HG03460 (cell line): ENCODE results near the gene CCDC142.
A peak's percentile ranks its signal among the peaks of the same experiment; 100 is the strongest.

Experiments
- ATAC-seq: cut with Tn5 transposase; IDR thresholded peaks from one replicate; pipeline ENCODE4 v1.9.1; 2021; ENCODE audit not compliant: unreplicated experiment

The CCDC142 gene

GRCh38 chr2:74514368-74515270, 31.8 kb upstream of the CCDC142 start, which contains the start of gene TLX2:
TSS of gene TLX2 (plus strand) at chr2:74514450. CDS start at chr2:74514807, 357 bp downstream.
- no peak for ATAC-seq

DNA sequence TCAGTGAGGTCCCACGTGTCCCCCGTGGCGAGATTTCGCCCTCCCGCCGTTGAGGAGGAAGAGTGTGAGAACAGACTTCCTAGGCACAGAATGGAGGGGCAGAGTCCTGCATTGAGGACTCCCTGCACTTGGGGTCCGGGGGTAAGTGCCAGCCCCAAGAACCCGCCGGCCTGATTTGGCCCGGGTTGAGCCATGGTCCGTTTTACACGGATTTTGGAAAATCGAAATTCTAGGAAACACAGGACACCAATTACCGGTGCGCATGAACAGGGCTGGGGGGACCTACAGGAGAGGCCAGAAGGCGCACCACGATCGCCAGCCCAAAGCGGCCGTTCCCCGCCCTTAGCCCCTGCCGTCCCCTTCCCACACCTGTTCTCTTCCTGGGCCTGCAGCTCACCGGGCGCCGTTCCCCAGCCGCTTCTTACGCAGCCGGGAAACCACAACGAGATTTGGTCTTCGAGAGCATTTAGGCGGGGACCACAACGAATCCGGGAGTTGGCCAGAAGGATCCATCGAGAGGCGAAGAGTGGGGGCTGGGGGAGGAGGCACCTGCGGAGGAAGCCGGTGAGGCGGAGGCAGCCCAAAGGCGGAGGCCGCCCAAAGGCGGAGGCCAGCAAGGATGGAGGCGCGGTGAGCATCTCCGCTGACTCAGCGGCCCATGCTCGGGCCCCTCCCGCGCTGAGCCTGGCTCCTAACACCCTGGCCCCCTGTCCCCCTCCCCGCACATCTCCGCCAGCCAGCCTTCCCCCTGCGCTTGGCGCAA, 31.0 kb upstream of the CCDC142 start:
- no peak for ATAC-seq

GRCh38 chr2:74512744-74513604, 30.2 kb upstream of the CCDC142 start:
- ATAC-seq = no peak

DNA sequence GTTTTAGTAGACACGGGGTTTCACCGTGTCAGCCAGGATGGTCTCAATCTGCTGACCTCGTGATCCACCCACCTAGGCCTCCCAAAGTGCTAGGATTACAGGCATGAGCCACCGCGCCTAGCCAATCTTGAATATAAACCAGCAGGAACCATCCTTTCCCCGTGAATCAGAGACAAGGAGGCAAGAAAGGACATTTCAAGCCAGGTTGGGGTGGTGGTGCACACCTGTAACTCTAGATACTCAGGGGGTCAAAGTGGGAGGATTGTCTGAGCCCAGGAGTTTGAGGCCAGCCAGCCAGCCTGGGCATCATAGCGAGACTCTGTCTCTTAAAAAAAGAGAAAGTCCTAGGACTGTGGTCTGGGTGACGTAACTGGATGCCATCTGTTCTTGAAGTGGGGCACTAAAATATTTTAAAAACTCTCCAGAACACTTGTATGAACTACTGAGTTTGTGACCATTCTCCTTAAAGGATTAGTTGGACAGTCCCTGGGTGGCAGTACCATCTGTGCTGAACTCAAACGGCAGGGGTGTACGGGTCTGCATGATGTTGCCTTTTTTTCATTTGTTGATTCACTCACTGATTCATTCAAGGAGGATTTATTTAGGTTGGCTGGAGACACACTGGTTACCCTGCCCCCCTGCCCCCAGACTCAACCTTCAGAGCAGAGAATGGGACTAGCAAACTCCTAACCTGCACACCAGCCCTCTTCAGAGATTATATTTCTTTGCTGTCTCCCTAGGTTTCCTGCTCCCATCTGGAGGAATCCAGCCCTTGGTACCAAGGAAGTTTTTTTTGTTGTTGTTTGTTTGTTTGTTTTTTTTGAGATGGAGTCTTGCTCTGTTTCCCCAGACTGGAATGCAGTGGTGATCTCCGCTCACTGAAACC, 28.5 kb upstream of the CCDC142 start:
- ATAC-seq = no peak

- no peak for ATAC-seq
Measured at GRCh38 chr2:74510272-74510671, 27.5 kb upstream of the CCDC142 start.

DNA sequence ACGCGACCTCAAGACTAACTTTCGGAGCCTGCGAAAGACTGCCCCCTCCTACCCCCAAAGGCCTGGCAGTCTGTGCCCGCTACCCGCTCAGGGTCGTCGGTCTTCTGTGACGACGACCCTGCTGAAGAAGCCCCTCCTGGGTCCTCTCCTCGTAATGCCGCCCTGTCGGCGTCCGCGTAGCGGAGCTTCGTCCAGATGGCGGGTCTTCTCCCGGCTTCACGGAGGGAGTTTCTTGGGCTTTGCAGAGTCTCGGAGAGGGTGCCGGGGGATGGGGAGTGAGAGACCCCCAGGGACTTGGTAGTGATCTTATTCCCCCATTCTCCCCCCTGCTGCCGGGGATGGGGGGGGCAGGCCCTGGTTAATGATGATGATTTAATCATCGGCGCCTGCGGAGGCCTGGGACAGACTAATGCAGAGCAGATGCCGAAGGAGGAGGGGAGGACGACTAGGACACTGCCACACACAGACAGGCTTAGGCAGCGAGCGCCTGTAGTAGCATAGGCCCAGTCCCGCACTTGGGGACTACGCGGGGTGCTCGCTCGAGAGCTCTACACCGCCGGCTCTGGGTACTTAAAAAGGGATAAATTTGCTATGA, 25.2 kb upstream of the CCDC142 start:
- ATAC-seq = peak; percentile 10

DNA sequence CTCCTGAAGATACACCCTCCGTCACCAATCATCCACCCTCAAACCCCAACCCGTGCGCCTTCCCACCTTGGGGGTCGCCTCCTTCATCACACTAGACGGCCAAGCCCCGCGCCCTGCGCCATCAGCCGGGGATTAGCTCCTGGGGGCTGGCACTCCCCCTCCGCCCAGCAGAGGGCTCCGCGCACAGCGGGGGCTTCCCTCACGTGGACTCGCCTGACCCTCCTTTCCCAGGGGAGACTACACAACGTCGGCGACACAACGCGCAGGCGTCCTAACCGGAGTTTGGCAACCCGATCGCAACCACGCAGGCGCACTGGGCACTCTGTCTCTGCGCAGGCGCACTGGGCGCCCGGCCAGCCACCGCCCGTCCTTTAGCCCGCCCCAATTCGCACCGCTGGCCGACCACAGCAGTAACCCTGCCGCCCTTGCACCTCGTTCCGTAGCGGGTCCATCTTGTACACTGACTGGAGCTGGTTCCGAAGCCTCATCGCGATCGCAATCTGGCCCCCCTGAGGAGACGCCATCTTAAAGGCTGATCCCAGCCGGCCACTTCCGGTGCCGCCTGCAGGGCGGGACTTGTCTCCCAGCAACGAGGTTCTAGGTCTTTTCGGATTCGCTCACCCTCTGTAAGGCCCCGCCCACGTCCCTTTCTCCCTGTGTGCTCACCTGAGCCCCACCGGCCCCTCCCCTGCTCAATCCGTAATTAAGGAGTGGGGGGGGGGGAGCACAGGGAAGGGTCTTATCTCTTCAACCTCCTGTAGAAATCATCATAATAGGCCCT, 24.5 kb upstream of the CCDC142 start, which contains the start of gene PCGF1:
Gene PCGF1 (minus strand): TSS at position 551 of the 781 bp plus-strand sequence. CDS start 27 bp downstream, at position 524.
- peak; percentile 90 for ATAC-seq

- ATAC-seq = no peak
Measured at GRCh38 chr2:74505448-74506246, 22.8 kb upstream of the CCDC142 start.

- no peak for ATAC-seq
Measured at GRCh38 chr2:74504591-74504990, 21.8 kb upstream of the CCDC142 start.

GRCh38 chr2:74503506-74504475, 21.0 kb upstream of the CCDC142 start:
- ATAC-seq = no peak

DNA sequence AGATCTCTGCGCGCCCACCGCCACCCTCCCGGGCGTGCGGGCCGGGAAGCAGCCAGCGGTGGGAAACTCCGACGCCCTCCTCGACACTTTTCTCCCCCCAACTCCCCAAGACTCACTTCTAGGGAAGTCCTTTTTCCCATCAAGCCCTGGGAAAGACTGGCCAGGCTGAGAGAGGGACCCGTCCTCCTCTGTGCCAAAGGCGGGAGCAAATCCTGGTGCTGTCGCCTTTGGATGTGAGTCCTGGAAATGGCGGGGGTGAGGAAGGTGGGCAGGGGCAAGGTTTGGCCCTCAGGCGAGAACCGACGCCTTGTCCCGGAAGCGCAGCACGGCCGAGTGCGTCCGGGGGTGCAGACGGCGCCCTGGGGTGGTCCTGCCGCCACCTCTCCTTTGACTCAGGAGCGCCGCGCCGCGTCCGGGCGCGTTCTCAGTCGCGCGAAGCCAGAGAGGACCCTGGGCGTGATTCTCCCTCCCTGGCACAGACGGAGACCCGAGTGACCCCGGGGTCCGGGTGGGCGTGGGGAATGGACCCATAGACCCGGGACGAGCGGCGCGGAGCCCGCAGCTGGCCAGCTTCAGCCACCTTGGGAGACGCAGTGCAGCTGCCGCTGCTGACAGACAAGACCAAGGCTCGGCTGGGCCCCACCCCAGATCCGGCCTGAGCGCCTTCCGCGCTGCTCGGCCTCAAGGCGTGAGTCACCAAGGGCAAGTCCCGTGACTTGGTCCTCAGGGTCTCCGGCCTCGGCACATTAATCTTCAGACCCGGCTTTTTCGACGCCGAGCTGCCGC, 20.1 kb upstream of the CCDC142 start:
- ATAC-seq = peak; percentile 38

DNA sequence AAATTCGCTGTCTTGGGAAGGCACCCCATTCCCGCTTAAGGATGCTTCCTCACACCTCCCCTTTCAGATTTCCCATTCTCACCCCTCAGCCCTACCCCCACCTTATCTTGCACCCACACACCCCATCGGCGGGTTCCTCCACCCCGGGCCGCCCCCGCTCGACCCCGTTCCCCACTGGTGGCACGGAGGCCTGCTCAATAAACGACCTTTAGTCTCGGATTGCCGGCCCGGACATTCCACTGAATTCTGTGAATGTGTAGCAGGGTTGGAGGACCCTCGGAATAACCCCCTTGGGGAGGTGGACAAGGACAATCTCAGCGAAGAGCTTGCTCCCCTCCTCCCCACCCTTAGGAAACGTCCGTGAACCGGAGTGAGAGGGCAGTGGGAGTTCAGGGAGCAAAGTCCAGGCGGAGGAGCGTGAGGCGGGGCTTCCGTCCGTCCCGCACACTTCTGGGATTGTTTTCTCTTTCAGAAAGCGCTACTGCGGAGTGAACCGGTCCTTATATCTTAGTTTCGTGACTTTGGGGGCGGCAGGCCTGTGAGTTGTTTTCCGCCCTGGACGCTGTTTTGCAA, 19.4 kb upstream of the CCDC142 start:
- no peak for ATAC-seq

GRCh38 chr2:74501335-74502071, 18.7 kb upstream of the CCDC142 start:
- ATAC-seq = no peak

GRCh38 chr2:74500578-74500946, 17.8 kb upstream of the CCDC142 start:
- no peak for ATAC-seq
